GM19240 (cell line): Measurements from ENCODE around the gene PRR30.
"Not testable (repeated sequence)": the region's sequence is repeated elsewhere in the genome, so short reads cannot be mapped to it uniquely, and the experiment has no call there.

Experiments
- DNase-seq: peaks from one replicate; pipeline ENCODE4 v3.0.0; 2011; ENCODE audit warnings: low spot score; ENCODE audit not compliant: insufficient read length

The PRR30 gene

DNA sequence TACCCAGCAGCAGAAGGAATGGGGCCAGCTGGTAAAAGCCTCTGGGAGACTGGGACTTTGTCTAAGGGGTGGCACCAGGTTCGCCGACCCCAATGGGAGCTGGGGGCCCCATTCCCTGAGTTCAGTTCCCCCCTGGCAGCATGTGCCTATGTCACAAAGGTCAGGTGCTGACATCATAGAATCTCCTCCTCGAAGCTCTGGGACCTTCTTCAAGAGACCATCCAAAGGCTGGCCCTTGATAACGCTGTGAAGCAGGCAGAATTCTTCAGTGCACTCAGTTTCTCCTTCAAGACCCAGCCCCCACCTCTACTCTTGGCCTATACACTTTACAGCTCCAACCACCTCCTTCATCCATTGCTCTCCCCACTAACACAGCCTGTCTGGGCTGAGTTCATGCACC lies at the start of gene PRR30:
Gene PRR30 (minus strand): TSS at position 101 of the 400 bp plus-strand sequence. CDS start 1,081 bp downstream, outside the sequence.
- DNase-seq, result no peak

- no peak for DNase-seq
Measured at GRCh38 chr2:27186613-27187345, 47.6 kb upstream of the PRR30 start.

GRCh38 chr2:27185331-27186026 lies 46.3 kb upstream of the PRR30 start:
- DNase-seq, result no peak

DNA sequence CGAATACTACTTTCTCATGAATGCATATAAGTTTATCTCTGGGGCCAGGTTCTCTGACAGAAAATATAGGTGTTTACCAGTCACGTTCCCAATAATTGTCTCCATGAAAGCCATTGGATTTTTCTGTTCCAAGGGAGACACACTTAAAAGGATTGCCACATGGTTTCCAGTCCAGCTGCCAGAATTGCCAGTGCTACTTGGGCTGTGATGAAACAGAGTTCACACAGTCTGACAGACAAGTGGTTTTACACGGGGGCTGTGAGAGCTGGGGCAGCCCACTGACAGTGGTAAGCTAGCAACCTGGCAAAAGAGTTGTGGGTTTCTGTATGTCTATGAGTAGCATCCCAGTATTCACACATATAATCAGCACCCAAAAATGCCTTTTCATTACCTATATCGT lies 44.9 kb upstream of the PRR30 start:
- DNase-seq, result no peak

GRCh38 chr2:27182346-27182745 lies 43.1 kb upstream of the PRR30 start:
- DNase-seq, result no peak

- no peak for DNase-seq
Measured at GRCh38 chr2:27179344-27180000, 40.3 kb upstream of the PRR30 start.

- no peak for DNase-seq
Measured at GRCh38 chr2:27178469-27178868, 39.3 kb upstream of the PRR30 start.

GRCh38 chr2:27177441-27178351 lies 38.5 kb upstream of the PRR30 start:
- DNase-seq, result no peak

- not testable (repeated sequence) for DNase-seq
Measured at GRCh38 chr2:27175781-27176180, 36.6 kb upstream of the PRR30 start.

DNA sequence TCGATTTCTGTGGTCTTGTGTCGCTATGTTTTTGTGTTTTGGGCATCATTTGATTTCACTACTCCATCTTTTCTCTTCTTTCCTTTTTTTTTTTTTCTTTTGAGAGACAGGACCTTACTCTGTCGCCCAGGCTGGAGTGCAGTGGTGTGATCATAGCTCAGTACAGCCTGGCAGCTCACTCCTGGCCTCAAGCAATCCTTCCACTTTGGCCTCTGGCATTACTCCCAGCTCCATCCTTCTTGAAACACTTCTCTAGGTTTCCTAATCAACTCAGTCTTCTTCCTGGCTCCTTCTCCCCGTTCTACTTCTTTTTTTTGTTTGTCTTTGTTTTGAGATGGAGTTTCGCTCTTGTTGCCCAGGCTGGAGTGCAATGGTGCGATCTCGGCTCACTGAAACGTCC lies 36.1 kb upstream of the PRR30 start:
- DNase-seq, result no peak

- no peak for DNase-seq
Measured at GRCh38 chr2:27174638-27175037, 35.4 kb upstream of the PRR30 start.

DNA sequence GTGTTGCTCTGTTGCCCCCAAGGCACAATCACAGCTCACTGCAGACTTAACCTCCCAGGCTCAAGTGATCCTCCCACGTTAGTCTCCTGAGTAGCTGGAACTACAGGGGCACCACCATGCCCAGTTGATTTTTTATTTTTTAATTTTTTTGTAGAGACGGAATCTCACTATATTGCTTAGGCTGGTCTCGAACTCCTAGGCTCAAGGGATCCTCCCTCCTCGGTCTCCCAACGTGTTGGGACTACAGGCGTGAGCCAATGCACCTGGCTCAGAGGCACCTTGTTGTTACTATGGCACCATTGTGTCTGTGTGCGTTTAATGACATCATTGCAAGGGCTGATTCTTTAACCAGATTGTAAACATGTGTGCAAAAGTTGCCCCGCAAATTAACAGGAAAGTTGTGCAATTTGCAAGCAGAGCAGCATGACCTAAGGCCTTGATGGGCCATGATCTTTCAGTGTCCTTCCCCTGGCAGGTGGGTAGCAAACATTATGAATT lies 32.2 kb upstream of the PRR30 start:
- no peak for DNase-seq

DNA sequence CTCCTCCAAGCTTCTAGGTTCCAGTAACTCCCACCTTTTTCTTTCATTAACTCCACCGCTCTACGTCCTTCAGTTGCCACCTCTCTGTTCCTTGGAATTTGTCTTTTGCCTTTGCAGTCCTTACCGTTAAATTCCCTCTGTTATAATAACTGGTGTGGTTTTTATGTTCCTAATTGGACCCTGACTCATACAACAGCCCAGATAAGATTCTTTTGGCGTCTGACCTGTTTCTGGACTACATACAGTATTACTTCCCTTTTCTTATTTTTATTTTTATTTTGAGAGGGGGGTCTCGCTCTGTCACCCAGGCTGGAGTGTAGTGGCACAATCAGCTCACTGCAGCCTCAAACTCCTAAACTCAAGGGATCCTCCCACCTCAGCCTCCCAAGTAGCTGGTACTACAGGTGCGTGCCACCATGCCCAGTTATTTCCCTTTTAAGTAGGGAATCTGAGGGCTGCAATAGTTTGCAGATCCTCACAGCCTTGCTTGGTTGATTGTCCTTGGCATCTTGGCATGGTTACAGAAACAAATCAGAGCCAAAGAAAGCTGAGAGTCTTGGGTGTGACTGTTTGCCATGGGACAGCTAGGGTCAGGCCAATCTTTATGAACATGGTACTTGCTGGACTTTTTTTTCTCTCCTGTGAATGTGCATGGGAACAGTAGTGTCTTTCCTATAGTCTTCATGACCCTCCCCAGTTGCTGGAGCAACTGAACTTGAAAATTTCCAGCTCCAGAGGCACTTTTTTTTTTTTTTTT lies 31.5 kb upstream of the PRR30 start:
- DNase-seq, result no peak

DNA sequence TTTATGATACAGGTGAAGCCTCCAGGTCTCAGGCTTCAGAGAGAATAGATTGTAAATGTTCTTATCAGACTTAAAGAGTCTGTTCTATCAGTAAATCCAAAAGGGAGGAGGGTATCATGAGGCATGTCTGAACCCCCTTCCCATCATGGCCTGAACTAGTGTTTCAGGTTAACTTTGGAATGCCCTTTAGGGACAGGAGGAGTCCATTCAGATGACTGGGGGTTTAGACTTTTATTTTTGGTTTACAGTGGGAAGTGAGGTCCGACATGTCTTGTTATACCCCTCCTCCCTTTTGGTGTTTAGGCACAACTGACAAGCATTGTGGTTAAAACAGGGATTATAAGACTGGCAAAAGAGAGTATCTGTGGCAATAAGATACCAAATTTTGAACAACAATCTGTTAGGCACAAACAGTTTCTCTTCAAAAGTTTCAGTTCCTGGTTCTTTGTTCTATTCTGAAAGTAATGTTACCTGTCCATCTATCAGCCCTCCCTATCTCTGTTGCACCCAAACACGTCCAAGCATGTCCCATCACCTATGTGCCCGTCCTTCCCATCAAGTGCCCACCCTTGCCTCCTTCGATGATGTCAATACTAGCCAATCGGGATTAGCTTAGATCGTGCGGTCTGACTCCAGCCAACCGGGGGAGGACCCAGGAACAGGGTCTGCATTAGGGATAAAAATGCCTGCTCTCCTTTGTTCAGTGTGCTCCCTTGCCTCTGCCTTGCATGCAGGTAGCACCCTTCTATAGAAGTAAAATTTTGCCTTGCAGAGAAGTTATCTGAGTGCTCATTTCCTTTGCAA lies 26.0 kb upstream of the PRR30 start:
- DNase-seq, result no peak

DNA sequence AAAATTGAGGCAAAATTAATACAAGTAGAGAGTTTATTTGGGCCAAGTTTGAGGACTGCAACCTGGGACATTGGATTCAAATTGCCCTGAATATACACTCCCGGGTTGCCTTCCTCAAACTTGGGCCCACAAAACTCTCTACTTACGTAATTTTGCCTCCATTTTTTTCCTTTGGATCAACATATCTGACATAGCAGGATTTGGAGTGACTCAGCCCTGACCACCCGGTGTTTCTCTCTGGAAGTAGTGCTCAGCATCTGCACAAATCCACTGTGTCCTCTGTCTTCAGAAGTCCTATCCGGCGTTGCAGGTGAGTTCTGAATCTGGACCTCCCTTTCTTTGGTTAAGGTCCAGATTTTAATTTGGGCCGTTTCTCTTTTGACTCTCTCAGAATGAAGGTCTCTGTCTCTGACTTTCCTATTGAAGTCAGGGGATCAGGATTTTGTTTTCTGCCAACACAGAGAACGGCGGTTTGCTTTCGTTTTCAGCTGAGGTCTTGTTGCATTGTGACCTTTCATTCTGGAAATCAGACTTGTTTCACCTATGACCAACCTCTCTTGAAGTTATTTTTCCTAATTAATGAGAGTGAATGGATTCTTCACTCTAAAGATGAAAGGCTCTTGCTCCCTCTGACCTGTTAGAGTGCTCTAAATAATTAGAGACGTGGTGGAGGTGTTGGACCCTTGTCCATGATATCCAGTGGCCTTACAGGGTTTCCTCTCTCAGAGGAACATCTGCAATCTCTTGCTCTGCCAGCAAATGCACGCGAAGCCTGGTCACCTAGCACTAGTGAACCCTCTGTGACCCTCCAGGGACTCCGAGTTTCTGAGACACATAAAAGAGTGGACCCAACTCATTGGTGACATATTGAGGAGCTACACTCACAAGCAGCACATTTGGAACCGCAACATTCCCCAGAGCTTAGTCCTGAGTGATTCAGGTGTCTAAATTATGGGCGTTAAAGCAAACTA lies 23.2 kb upstream of the PRR30 start:
- DNase-seq, result no peak

DNA sequence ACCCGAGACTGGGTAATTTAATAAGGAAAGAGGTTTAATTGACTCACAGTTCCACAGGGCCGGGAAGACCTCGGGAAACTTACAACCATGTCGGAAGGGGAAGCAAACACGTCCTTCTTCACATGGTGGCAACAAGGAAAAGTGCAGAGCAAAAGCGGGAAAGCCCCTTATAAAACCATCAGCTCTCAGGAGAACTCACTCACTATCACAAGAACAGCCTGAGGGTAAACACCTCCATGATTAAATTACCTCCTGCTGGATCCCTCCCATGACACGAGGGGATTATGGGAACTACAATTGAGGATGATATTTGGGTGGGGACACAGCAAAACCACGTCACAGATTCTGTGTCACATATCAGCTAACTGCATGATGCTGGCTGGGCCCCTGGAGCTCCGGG lies 21.0 kb upstream of the PRR30 start:
- DNase-seq, result no peak

DNA sequence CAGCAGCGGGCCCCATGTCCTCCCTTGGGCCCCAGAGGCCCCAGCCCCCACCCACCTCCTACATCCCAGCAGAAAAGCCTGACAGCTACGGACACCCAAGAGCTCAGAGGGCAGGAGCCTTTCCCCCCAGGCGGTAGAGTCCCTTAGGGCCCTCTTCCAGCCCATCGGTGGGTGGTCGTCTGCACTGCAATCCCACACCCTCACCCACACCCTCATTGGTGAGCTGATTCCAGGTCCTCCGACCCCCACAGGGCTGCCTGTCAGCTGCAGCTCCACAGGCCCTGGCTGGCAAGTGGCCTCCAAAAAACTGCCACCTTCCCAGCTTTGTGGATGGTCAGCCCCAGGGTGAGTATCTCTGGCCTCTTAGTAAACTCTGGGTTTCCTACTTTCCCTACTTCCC lies 20.1 kb upstream of the PRR30 start:
- no peak for DNase-seq

- DNase-seq, result no peak
Measured at GRCh38 chr2:27158468-27158867, 19.3 kb upstream of the PRR30 start.
